ENCODE measurements around the gene BHLHE23.

GRCh38 chr20:63022501-63022900 is 15.7 kb upstream of the BHLHE23 start:
- TF ChIP-seq POLR2A (IDR thresholded peaks at IDR 0.05) (no peak), CTCF (IDR thresholded peaks at IDR 0.05) (no peak)
